HuH-7 (cell line): Measurements from ENCODE around the gene SALL2.

Experiments used
- DNase-seq: peaks from one replicate; pipeline ENCODE4 v3.0.0; 2011; ENCODE audit warnings: low spot score

The SALL2 gene

DNA sequence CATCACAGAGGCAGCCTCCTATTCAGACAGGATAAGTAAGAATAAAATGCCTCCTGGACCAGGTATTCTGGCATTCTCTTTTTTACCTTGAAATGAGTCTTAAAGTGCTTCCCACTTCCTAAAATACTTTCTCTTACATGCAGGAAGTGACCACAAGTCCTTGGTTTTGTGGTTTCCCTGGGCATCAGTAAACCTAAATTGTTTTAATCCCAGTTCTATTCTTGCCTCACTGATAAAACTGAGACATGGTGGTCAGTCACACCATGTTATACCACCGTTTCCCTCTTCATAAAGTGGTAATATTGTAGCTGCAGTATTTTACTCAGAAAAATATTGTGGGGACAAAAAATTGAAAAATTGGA is 1.2 kb upstream of the SALL2 start:
- DNase-seq, result no peak

- no peak for DNase-seq
Observed at GRCh38 chr14:21526672-21527317, 649 bp upstream of the SALL2 start.

DNA sequence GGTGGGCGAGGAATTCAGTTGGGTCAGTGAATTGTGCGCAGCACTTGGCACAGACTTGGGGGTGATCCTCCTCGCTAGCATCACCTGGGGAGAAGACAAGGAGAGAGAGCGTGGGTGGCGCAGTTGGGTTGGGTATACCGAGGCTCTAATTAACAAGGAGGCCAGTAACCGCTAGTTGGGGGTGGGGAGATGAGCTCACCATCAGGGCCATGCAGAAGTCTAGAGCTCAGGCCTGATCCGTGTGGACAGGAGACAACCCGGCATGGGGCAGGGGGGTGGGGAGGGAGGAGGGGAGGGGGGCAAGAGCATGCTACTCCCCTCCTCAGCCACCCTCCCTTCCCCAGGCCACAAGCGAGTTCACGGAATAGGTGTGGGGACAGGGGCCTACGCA is 580 bp downstream of the SALL2 start:
- DNase-seq, result peak; percentile 15

DNA sequence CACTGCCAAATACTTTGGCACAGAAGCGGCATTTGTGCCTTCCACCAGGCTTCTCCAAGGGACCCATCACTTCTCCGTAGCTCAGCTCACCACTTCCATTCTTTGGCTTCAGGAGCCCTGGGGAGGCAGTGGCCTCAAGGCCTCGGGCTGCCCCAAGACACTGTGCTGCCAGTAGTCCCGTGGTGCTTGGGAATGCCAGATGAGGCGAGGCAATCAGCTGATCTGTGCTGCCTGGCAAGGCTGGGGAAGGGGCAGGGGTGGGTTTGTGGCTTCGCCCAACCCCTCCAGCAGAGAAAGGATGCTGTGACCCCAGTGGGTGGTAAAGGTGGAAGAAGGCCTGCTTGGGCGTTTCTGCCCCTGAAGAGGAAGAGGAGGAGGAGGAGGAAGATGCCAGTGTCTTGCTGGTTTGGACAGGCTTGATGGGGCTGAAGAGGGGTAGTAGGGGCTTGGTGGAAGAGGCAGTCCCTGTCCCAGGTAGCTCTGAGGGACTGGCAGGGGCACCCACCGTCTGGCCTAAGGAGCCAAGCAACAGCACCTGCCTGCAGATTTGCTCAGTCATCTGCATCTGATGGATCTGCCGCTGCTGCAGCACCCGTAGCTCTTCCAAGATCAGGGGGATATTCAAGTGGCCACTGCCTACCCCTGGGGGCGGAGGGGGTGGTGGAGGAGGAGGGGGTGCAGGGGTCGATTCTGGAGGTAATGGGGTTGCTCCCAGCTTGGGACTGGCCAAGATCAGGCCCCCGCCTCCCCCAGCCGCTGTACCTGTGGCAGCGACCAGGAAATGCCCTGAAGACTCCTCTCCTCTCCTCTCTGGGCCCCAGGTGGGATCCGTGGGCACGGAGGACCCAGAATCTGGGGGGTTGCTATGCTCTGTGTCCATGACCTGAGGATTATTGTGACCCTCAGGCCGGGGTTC is 1.3 kb downstream of the SALL2 start:
- DNase-seq, result no peak

GRCh38 chr14:21523203-21523602 is 2.9 kb downstream of the SALL2 start:
- no peak for DNase-seq

DNA sequence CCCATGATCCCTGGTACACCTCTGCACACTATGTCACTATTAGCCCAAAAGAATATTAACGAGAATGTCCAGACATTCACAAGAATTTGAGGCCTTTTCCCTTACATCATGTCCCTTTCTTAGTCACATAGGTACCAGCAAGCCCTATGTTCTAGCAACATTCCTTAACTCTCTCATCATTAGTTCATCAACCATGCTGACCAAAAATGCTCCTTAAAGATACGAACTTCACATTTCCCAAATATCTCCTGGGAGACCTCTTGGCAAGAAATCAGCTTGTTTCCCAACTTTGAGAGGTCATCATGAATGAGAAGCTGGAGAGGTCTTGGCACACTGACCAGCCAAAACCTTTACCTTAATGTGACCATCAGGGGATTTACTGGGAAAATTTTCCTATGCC is 4.6 kb downstream of the SALL2 start:
- DNase-seq, result no peak

- no peak for DNase-seq
Observed at GRCh38 chr14:21520767-21521166, 5.4 kb downstream of the SALL2 start.

GRCh38 chr14:21518725-21519124 is 7.4 kb downstream of the SALL2 start:
- DNase-seq, result no peak

DNA sequence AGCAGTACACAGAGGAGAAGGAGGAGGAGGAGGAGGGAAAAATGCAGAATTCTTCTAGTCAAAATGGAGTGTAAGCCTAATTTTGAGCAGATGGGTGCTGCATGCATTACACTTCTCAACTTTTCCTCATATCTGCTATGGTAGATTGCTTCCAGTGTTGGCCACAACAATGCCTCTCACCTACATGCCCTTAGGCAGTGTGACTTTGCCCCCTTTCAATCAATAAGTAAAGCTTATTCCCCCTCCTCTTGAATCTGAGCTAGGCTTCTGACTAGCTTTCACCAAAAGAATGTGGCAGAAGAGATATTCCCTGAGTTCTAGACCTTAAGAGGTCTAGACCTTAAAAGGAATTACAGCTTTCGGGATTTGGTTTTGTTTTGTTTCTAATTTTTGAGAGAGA is 11.8 kb downstream of the SALL2 start:
- DNase-seq, result no peak

DNA sequence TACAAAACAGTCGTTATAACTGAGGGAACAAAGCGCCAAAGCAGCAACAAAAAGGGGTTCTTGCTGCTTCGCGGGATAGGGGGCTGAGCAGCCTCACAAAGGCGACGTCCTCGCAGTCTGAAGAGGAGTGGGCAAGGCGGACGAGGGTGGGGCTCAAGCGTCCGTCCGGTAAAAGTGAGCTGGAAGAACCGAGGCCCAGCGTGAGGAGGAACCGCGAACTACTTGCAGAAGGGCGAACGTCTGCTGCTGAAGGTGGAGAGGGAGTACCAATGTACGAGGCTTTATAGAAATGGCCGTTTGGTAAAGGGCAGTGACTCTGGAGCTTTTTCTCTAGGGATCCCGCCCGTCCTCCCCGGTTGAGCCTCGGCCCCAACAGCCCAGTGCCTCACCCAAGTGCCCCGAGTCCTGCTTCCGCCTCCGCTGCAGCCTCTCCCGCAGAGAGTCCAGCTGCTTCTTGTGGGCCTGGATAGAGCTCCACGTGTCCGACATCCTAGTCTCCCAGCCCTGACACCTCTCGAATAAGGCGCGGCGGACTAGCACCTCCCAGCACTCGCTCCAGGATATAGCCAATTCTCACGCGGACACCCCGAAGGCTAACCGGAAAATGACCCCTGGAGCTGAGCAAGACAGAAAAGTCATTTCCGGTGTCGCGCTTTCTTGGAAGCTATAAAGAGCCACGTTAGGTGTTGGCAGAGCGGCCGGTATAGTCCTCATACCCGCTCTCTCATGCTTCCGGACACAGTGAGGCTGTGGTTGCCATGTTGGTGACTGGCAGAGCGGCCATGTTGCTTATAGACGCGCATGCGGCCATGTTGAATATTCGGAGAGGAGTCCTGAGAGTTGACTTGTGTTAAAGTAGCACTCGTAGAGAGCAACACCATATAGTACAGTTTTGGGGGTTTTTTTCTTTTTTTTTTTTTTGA is 15.2 kb downstream of the SALL2 start, which contains the start of gene METTL3:
TSS of gene METTL3 (minus strand) at position 606 of the 923 bp plus-strand sequence. CDS start at position 489, 117 bp downstream.
- peak; percentile 78 for DNase-seq

GRCh38 chr14:21509432-21510143 is 16.6 kb downstream of the SALL2 start:
- no peak for DNase-seq

GRCh38 chr14:21506557-21506956 is 19.6 kb downstream of the SALL2 start:
- DNase-seq, result no peak

DNA sequence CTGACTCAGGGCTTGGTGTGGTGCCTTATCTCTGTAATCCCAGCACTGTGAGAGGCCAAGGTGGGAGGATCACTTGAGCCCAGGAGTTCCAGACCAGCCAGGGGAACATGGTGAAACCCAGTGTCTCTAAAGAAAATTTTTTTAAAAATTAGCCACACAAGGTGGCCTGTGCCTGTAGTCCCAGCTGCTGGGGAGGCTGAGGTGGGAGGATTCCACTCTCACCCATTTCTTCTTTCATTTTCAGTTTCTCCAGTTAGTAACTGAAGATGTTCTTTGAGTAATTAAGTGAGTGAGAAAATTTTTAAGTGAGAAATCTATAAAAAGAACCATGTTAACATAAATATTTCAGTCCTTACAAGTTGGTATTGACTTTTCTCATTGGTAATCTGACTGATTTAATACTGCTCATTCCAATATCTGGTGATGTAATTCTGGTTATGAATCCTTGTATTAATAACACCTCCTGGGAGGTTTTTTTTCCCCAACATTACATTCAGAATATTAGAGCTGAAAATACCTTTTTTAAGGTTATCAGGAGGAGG is 21.1 kb downstream of the SALL2 start:
- DNase-seq, result no peak

- no peak for DNase-seq
Observed at GRCh38 chr14:21503376-21503775, 22.8 kb downstream of the SALL2 start.

DNA sequence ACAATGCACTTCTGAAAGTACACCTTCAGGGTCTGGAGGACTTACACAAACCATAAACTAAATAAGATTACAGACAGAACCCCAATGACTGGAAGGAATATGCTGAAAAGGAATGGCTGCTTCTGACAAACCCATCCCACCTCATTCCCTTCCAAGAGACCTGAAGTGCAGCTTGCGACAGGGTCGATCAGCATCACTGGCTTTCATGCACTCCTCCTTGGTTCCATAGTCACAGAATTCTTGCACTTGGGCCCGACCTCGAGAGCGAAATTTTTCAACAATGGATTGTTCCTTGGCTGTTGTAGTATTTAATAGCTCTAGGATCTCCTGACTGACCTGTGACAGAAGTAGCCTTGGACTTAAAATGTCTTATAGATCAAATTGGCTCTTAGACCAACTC is 24.6 kb downstream of the SALL2 start:
- no peak for DNase-seq

GRCh38 chr14:21498540-21499526 is 27.3 kb downstream of the SALL2 start:
- peak; percentile 40 for DNase-seq

GRCh38 chr14:21496453-21496852 is 29.7 kb downstream of the SALL2 start:
- no peak for DNase-seq

DNA sequence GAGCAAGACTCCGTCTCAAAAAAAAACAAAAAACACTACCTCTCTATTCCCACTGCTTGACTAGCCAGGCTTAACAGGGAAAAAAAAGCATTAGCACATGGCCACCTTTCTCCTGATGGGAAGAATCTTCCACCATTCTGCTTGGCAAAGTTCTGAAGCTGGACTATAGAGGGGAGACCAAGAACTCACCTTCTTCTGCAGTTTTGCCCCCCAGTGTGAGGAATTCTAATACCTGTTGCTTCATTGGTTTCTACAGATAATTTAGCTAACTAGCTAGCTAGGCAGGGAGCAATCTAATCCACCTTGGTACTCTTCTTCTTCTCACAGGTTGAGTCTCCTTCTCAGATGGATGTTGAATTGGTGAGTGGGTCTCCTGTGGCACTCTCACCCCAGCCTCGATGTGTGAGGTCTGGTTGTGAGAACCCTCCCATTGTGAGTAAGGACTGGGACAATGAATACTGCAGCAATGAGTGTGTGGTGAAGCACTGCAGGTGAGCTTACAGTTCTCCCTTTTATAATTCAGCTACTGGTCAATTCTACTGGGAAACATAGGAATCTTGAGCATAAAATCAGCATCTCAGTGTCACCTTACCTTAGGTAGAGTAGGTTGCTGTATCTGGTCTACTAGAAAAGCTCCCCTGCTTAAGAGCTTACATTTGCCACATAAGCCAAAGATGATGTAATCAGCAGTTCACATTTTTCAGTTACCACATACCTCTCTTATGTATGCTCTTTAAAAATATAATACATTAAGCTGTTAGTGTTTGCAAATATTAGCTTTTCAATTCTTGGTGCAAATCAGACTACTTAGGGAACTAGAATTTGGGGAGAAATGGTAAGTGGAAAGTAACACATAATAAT is 31.0 kb downstream of the SALL2 start:
- no peak for DNase-seq

- no peak for DNase-seq
Observed at GRCh38 chr14:21486640-21487087, 39.5 kb downstream of the SALL2 start.
